ENCODE measurements around the gene GOLGA1. TPM values are rescaled to one million over a fixed set of nuclear protein-coding genes. Genes with fewer than 3 reads are reported as not detected.

Gene GOLGA1
- total RNA-seq, 1 donor from 2014 or later = 11.0 TPM

GRCh38 chr9:124877021-124877782, 63.7 kb downstream of the GOLGA1 start:
- no peak overlapping the region for H3K27ac ChIP-seq (ENCODE audit: low read depth, low read length)
- H3K4me1 ChIP-seq (ENCODE audit: control insufficient read depth in 3 of 3, insufficient read depth in 3 of 3, low read length in 3 of 3) = peaks cover 13 to 19% (median 18%) of the 10 kb centered on the region in 3 donors
- H3K27me3 ChIP-seq (ENCODE audit: control insufficient read depth in 3 of 3, insufficient read depth in 3 of 3, low read length in 3 of 3) = no peaks in the 10 kb centered on the region
- no peak overlapping the region for H3K4me3 ChIP-seq (ENCODE audit: low read length in 3 of 3)
- peaks cover 58 to 73% (median 68%) of the 10 kb centered on the region in 3 donors for H3K36me3 ChIP-seq (ENCODE audit: control insufficient read depth in 3 of 3, insufficient read depth in 3 of 3, low read length in 3 of 3)
- no peak overlapping the region for H3K9ac ChIP-seq (ENCODE audit: low read depth in 1 of 3, low read length in 3 of 3)
- no peaks in the 10 kb centered on the region for H3K9me3 ChIP-seq (ENCODE audit: control insufficient read depth in 3 of 3, low read length in 3 of 3)

GRCh38 chr9:124875501-124875900, 65.4 kb downstream of the GOLGA1 start:
- peaks cover 43 to 59% (median 51%) of the 10 kb centered on the region in 3 donors for H3K36me3 ChIP-seq (ENCODE audit: control insufficient read depth in 3 of 3, insufficient read depth in 3 of 3, low read length in 3 of 3)

GRCh38 chr9:124873664-124874063, 67.2 kb downstream of the GOLGA1 start:
- H3K4me3 ChIP-seq (ENCODE audit: low read length in 3 of 3) = peak overlapping the region in 1 of 3 donors; percentile 29
- peaks cover 28 to 41% (median 38%) of the 10 kb centered on the region in 3 donors for H3K36me3 ChIP-seq (ENCODE audit: control insufficient read depth in 3 of 3, insufficient read depth in 3 of 3, low read length in 3 of 3)
- no peak overlapping the region for H3K27ac ChIP-seq (ENCODE audit: low read depth, low read length)
- H3K27me3 ChIP-seq (ENCODE audit: control insufficient read depth in 3 of 3, insufficient read depth in 3 of 3, low read length in 3 of 3) = no peaks in the 10 kb centered on the region
- peak overlapping the region in 2 of 3 donors; percentile 43 to 60 for H3K9ac ChIP-seq (ENCODE audit: low read depth in 1 of 3, low read length in 3 of 3)
- no peaks in the 10 kb centered on the region for H3K9me3 ChIP-seq (ENCODE audit: control insufficient read depth in 3 of 3, low read length in 3 of 3)
- H3K4me1 ChIP-seq (ENCODE audit: control insufficient read depth in 3 of 3, insufficient read depth in 3 of 3, low read length in 3 of 3) = peaks cover 37 to 49% (median 45%) of the 10 kb centered on the region in 3 donors

More at GRCh38 chr9:124875501-124875900, 65.4 kb downstream of the GOLGA1 start:
- H3K9me3 ChIP-seq (ENCODE audit: control insufficient read depth in 3 of 3, low read length in 3 of 3) = no peaks in the 10 kb centered on the region
- peak overlapping the region in 2 of 3 donors; percentile 25 to 43 for H3K9ac ChIP-seq (ENCODE audit: low read depth in 1 of 3, low read length in 3 of 3)
- H3K27me3 ChIP-seq (ENCODE audit: control insufficient read depth in 3 of 3, insufficient read depth in 3 of 3, low read length in 3 of 3) = no peaks in the 10 kb centered on the region
- H3K4me1 ChIP-seq (ENCODE audit: control insufficient read depth in 3 of 3, insufficient read depth in 3 of 3, low read length in 3 of 3) = peaks cover 29 to 36% (median 35%) of the 10 kb centered on the region in 3 donors
- H3K27ac ChIP-seq (ENCODE audit: low read depth, low read length) = no peak overlapping the region
- no peak overlapping the region for H3K4me3 ChIP-seq (ENCODE audit: low read length in 3 of 3)

GRCh38 chr9:124871156-124871561, 69.7 kb downstream of the GOLGA1 start:
- H3K36me3 ChIP-seq (ENCODE audit: control insufficient read depth in 3 of 3, insufficient read depth in 3 of 3, low read length in 3 of 3) = peaks cover 17 to 22% (median 21%) of the 10 kb centered on the region in 3 donors
- peak overlapping the region in 1 of 3 donors; percentile 29 for H3K4me3 ChIP-seq (ENCODE audit: low read length in 3 of 3)
- H3K27ac ChIP-seq (ENCODE audit: low read depth, low read length) = peak overlapping the region; percentile 94
- H3K4me1 ChIP-seq (ENCODE audit: control insufficient read depth in 3 of 3, insufficient read depth in 3 of 3, low read length in 3 of 3) = peaks cover 44 to 65% (median 50%) of the 10 kb centered on the region in 3 donors
- peak overlapping the region; percentile 80 to 99 (median 90) for H3K9ac ChIP-seq (ENCODE audit: low read depth in 1 of 3, low read length in 3 of 3)
- H3K9me3 ChIP-seq (ENCODE audit: control insufficient read depth in 3 of 3, low read length in 3 of 3) = no peaks in the 10 kb centered on the region
- no peaks in the 10 kb centered on the region for H3K27me3 ChIP-seq (ENCODE audit: control insufficient read depth in 3 of 3, insufficient read depth in 3 of 3, low read length in 3 of 3)

DNA sequence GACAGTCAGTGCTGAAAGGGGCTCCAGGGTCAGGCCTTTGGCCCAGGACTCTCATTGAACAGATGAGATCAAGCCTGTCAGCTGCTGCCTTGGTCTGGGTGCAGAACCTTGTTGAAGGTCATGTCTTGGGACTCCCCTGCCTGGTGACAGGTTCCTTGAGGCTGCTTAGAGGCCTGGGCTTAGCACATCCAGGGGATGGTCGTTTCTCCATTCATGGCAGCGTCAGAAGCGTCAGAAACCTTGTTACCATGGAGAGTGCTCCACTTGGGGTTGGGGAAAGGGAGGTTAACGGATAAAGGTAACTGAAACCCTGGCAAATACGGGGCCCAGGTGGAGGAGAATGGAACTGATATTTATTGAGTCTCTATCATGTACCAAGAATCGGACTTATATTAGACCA, 70.2 kb downstream of the GOLGA1 start:
- Histone ChIP-seq H3K27ac (ENCODE audit: low read depth, low read length) (peak overlapping the region; percentile 94), H3K36me3 (ENCODE audit: control insufficient read depth in 3 of 3, insufficient read depth in 3 of 3, low read length in 3 of 3) (peaks cover 14 to 19% (median 18%) of the 10 kb centered on the region in 3 donors), H3K9ac (ENCODE audit: low read depth in 1 of 3, low read length in 3 of 3) (peak overlapping the region; percentile 80 to 99 (median 90)), H3K4me1 (ENCODE audit: control insufficient read depth in 3 of 3, insufficient read depth in 3 of 3, low read length in 3 of 3) (peaks cover 44 to 65% (median 50%) of the 10 kb centered on the region in 3 donors), H3K27me3 (ENCODE audit: control insufficient read depth in 3 of 3, insufficient read depth in 3 of 3, low read length in 3 of 3) (no peaks in the 10 kb centered on the region), H3K9me3 (ENCODE audit: control insufficient read depth in 3 of 3, low read length in 3 of 3) (no peaks in the 10 kb centered on the region), H3K4me3 (ENCODE audit: low read length in 3 of 3) (peak overlapping the region; percentile 73 to 96 (median 92))

GRCh38 chr9:124869986-124870560, 70.8 kb downstream of the GOLGA1 start:
- H3K27ac ChIP-seq (ENCODE audit: low read depth, low read length) = peak overlapping the region; percentile 94
- H3K9me3 ChIP-seq (ENCODE audit: control insufficient read depth in 3 of 3, low read length in 3 of 3) = no peaks in the 10 kb centered on the region
- H3K27me3 ChIP-seq (ENCODE audit: control insufficient read depth in 3 of 3, insufficient read depth in 3 of 3, low read length in 3 of 3) = no peaks in the 10 kb centered on the region
- H3K4me3 ChIP-seq (ENCODE audit: low read length in 3 of 3) = peak overlapping the region; percentile 73 to 96 (median 92)
- peaks cover 44 to 65% (median 50%) of the 10 kb centered on the region in 3 donors for H3K4me1 ChIP-seq (ENCODE audit: control insufficient read depth in 3 of 3, insufficient read depth in 3 of 3, low read length in 3 of 3)
- H3K36me3 ChIP-seq (ENCODE audit: control insufficient read depth in 3 of 3, insufficient read depth in 3 of 3, low read length in 3 of 3) = peaks cover 8 to 12% (median 11%) of the 10 kb centered on the region in 3 donors
- H3K9ac ChIP-seq (ENCODE audit: low read depth in 1 of 3, low read length in 3 of 3) = peak overlapping the region; percentile 87 to 99 (median 90)

DNA sequence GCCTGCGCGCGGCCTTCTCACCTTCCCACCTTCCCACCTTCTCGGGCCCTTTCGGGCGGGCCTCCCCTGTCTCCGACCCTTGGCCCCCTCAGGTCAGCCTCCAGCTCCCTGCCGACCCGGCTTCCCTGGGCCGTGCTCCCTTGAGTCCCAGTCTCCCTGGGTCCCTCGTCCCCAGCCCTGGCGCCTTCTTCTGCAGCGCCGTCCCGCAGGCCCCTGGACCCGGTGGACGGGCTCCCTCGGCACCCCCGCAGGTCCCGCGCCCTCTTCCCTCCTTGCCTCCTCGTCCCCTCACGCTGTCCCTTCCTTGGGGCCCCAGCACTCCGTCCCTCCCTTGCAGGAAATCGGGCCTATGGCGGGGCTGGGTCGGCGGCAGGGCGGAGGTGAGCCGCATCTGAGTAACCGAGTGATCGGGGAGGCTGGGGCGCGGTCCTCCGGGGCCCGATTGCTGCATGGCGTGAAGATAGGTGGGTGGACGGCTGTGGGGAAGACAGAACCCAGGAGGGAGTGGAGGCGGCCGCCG, 71.4 kb downstream of the GOLGA1 start:
- no peaks in the 10 kb centered on the region for H3K27me3 ChIP-seq (ENCODE audit: control insufficient read depth in 3 of 3, insufficient read depth in 3 of 3, low read length in 3 of 3)
- H3K4me3 ChIP-seq (ENCODE audit: low read length in 3 of 3) = peak overlapping the region; percentile 73 to 96 (median 92)
- H3K4me1 ChIP-seq (ENCODE audit: control insufficient read depth in 3 of 3, insufficient read depth in 3 of 3, low read length in 3 of 3) = peaks cover 44 to 65% (median 50%) of the 10 kb centered on the region in 3 donors
- peaks cover 4 to 8% (median 7%) of the 10 kb centered on the region in 3 donors for H3K36me3 ChIP-seq (ENCODE audit: control insufficient read depth in 3 of 3, insufficient read depth in 3 of 3, low read length in 3 of 3)
- H3K9ac ChIP-seq (ENCODE audit: low read depth in 1 of 3, low read length in 3 of 3) = peak overlapping the region; percentile 87 to 99 (median 90)
- H3K27ac ChIP-seq (ENCODE audit: low read depth, low read length) = peak overlapping the region; percentile 94
- no peaks in the 10 kb centered on the region for H3K9me3 ChIP-seq (ENCODE audit: control insufficient read depth in 3 of 3, low read length in 3 of 3)

DNA sequence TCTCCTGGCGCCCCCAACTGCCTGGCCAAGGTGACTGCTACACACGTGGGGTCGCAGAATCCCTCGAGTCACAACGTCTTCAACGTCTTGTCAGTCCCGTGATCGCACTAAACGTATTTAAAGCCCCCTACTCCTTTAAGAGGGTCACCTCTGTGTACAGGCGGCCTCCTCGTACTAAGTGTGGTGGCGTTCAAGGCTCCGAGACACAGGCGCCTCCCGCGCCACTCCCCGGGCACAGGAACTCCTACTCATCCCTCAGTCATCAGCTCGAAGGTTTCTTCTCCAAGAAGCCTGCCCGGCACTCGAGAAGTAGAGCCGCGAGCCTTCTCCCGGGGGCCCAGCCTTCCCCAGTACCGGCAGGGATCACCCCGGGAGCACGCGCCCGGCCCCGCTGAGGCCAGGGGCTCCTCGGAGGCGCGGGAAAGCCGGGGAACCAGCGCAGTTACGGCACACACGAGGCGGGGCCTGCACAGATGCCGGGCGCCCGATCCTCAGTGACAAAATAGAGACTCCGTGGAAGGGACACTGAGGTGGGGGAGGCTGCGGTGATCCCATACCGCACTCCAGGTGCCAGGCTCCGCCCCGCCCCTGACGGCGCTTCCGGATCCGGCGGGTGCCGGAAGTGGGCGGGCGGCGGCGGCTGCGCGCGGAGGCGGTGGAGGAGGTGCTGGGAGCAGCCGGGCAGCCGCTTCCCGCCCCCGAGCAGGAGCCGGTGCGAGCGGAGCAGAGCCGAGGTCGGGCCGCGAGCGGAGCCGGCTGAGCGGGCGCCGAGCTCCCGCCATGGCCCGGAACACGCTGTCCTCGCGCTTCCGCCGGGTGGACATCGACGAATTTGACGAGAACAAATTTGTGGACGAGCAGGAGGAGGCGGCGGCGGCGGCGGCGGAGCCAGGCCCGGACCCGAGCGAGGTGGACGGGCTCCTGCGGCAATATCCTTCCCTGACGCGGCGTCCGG, 72.1 kb downstream of the GOLGA1 start:
- H3K36me3 ChIP-seq (ENCODE audit: control insufficient read depth in 3 of 3, insufficient read depth in 3 of 3, low read length in 3 of 3) = peaks cover 3 to 5% (median 4%) of the 10 kb centered on the region in 3 donors
- peak overlapping the region; percentile 94 for H3K27ac ChIP-seq (ENCODE audit: low read depth, low read length)
- no peaks in the 10 kb centered on the region for H3K27me3 ChIP-seq (ENCODE audit: control insufficient read depth in 3 of 3, insufficient read depth in 3 of 3, low read length in 3 of 3)
- peak overlapping the region; percentile 73 to 96 (median 92) for H3K4me3 ChIP-seq (ENCODE audit: low read length in 3 of 3)
- H3K4me1 ChIP-seq (ENCODE audit: control insufficient read depth in 3 of 3, insufficient read depth in 3 of 3, low read length in 3 of 3) = peaks cover 44 to 62% (median 48%) of the 10 kb centered on the region in 3 donors
- no peaks in the 10 kb centered on the region for H3K9me3 ChIP-seq (ENCODE audit: control insufficient read depth in 3 of 3, low read length in 3 of 3)
- peak overlapping the region; percentile 90 to 99 (median 98) for H3K9ac ChIP-seq (ENCODE audit: low read depth in 1 of 3, low read length in 3 of 3)

- Histone ChIP-seq H3K36me3 (ENCODE audit: control insufficient read depth in 3 of 3, insufficient read depth in 3 of 3, low read length in 3 of 3) (peaks cover 21 to 23% (median 22%) of the 10 kb centered on the region in 3 donors), H3K4me1 (ENCODE audit: control insufficient read depth in 3 of 3, insufficient read depth in 3 of 3, low read length in 3 of 3) (peaks cover 31 to 55% (median 40%) of the 10 kb centered on the region in 3 donors), H3K4me3 (ENCODE audit: low read length in 3 of 3) (peak overlapping the region in 1 of 3 donors; percentile 15), H3K9me3 (ENCODE audit: control insufficient read depth in 3 of 3, low read length in 3 of 3) (no peaks in the 10 kb centered on the region), H3K27ac (ENCODE audit: low read depth, low read length) (peak overlapping the region; percentile 43), H3K27me3 (ENCODE audit: control insufficient read depth in 3 of 3, insufficient read depth in 3 of 3, low read length in 3 of 3) (no peaks in the 10 kb centered on the region), H3K9ac (ENCODE audit: low read depth in 1 of 3, low read length in 3 of 3) (peak overlapping the region in 2 of 3 donors; percentile 22 to 58)
These were observed 77.5 kb downstream of the GOLGA1 start for GRCh38 chr9:124863371-124863871.

All from skeletal muscle tissue (tissue), 4 donors.